ENCODE results near the gene ABHD17C. TPM values are rescaled to one million over a fixed set of nuclear protein-coding genes. Genes with fewer than 3 reads are reported as not detected.

The ABHD17C gene
- total RNA-seq, 1 donor from 2014 or later: 17.9 TPM

DNA sequence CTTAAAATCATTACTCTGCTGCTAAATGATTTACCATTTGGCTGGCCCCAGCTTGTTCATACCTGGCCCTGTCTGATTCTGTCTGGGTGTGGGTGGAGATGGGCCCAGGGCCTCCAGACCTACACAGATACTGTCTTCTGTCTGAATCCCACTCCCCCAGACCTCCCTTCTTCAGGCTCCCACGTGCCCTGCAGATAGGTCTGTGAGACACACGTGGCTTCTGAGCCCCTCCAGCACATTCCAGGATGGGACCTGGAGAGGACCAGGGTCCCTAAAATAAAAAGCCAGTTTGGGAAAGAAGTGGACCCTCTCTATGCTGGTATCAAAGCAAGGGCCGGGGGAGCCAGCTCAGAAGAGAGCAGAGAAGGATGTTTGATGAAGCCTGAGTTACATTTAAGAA is 69.4 kb downstream of the ABHD17C start:
- H3K4me1 Mint-ChIP-seq: peaks cover 9% of the 10 kb centered on the region
- DNase-seq (ENCODE audit: low spot score in 2 of 2, unreplicated experiment in 2 of 2): no peak
- H3K4me3 Mint-ChIP-seq: no peak overlapping the region
- no peaks in the 10 kb centered on the region for H3K36me3 Mint-ChIP-seq
- H3K9me3 Mint-ChIP-seq: no peaks in the 10 kb centered on the region
- no peak for TF ChIP-seq CTCF (IDR thresholded peaks at IDR 0.05; ENCODE audit: unreplicated experiment)
- no peaks in the 10 kb centered on the region for H3K27me3 Mint-ChIP-seq (ENCODE audit: low read depth)
- H3K27ac Mint-ChIP-seq: peak overlapping the region; percentile 53

GRCh38 chr15:80766275-80766674 is 71.2 kb downstream of the ABHD17C start:
- Mint-ChIP-seq H3K4me3 (no peak overlapping the region), H3K27me3 (ENCODE audit: low read depth) (no peaks in the 10 kb centered on the region), H3K36me3 (no peaks in the 10 kb centered on the region), H3K4me1 (peaks cover 9% of the 10 kb centered on the region), H3K27ac (no peak overlapping the region), H3K9me3 (no peaks in the 10 kb centered on the region)
- DNase-seq (ENCODE audit: low spot score in 2 of 2, unreplicated experiment in 2 of 2): no peak
- no peak for TF ChIP-seq CTCF (IDR thresholded peaks at IDR 0.05; ENCODE audit: unreplicated experiment)

- Mint-ChIP-seq H3K4me3 (no peak overlapping the region), H3K27ac (no peak overlapping the region), H3K4me1 (peaks cover 9% of the 10 kb centered on the region), H3K9me3 (no peaks in the 10 kb centered on the region), H3K27me3 (ENCODE audit: low read depth) (no peaks in the 10 kb centered on the region), H3K36me3 (no peaks in the 10 kb centered on the region)
- TF ChIP-seq CTCF (IDR thresholded peaks at IDR 0.05; ENCODE audit: unreplicated experiment): no peak
- no peak for DNase-seq (ENCODE audit: low spot score in 2 of 2, unreplicated experiment in 2 of 2)
Measured at GRCh38 chr15:80768158-80768557, 73.0 kb downstream of the ABHD17C start.

DNA sequence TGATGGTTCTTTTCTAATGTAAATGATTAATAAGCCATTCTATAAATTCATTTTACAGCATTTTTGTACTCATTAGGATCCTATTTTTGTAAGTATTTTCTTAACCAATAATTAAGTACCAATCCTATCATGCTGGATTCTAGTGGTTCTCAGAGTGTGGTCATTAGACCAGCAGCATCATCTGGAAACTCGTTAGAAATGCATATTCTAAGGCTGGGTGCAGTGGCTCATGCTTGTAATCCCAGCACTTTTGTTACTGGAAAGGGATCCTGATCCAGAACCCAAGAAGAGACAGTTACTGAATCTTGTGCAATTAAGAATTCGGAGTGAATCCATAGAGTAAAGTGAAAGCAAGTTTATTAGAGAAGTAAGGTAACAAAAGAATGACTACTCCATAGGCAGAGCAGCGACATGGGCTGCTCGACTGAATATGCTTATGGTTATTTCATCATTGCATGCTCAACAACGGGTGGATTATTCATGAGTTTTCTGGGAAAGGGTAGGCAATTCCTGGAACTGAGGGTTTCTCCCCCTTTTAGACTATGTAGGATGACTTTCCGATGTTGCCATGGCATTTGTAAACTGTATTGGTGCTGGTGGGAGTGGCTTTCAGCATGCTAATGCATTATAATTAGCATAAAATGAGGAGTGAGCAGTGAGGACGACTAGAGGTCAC is 74.2 kb downstream of the ABHD17C start:
- no peak for DNase-seq (ENCODE audit: low spot score in 2 of 2, unreplicated experiment in 2 of 2)

GRCh38 chr15:80769829-80770705 is 75.0 kb downstream of the ABHD17C start:
- Mint-ChIP-seq H3K4me1 (peaks cover 6% of the 10 kb centered on the region), H3K4me3 (no peak overlapping the region), H3K27ac (no peak overlapping the region), H3K36me3 (no peaks in the 10 kb centered on the region), H3K27me3 (ENCODE audit: low read depth) (no peaks in the 10 kb centered on the region), H3K9me3 (no peaks in the 10 kb centered on the region)
- DNase-seq (ENCODE audit: low spot score in 2 of 2, unreplicated experiment in 2 of 2): no peak
- TF ChIP-seq CTCF (IDR thresholded peaks at IDR 0.05; ENCODE audit: unreplicated experiment): no peak

More for the DNA sequence above, 74.2 kb downstream of the ABHD17C start:
- H3K36me3 Mint-ChIP-seq: no peaks in the 10 kb centered on the region
- H3K27ac Mint-ChIP-seq: no peak overlapping the region
- peaks cover 7% of the 10 kb centered on the region for H3K4me1 Mint-ChIP-seq
- H3K4me3 Mint-ChIP-seq: no peak overlapping the region
- no peaks in the 10 kb centered on the region for H3K27me3 Mint-ChIP-seq (ENCODE audit: low read depth)
- no peak for TF ChIP-seq CTCF (IDR thresholded peaks at IDR 0.05; ENCODE audit: unreplicated experiment)
- H3K9me3 Mint-ChIP-seq: no peaks in the 10 kb centered on the region

Data from mesothelial cell of epicardium (in vitro differentiated cells).